ENCODE measurements around the gene MNT.

GRCh38 chr17:2391597-2392251 lies 9.1 kb downstream of the MNT start:
- TF ChIP-seq, protein P1, sequence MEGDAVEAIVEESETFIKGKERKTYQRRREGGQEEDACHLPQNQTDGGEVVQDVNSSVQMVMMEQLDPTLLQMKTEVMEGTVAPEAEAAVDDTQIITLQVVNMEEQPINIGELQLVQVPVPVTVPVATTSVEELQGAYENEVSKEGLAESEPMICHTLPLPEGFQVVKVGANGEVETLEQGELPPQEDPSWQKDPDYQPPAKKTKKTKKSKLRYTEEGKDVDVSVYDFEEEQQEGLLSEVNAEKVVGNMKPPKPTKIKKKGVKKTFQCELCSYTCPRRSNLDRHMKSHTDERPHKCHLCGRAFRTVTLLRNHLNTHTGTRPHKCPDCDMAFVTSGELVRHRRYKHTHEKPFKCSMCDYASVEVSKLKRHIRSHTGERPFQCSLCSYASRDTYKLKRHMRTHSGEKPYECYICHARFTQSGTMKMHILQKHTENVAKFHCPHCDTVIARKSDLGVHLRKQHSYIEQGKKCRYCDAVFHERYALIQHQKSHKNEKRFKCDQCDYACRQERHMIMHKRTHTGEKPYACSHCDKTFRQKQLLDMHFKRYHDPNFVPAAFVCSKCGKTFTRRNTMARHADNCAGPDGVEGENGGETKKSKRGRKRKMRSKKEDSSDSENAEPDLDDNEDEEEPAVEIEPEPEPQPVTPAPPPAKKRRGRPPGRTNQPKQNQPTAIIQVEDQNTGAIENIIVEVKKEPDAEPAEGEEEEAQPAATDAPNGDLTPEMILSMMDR (IDR thresholded peaks at IDR 0.05), result no peak
- no peak for TF ChIP-seq ZFX (IDR thresholded peaks at IDR 0.05; ENCODE audit: borderline replicate concordance)
